Transverse colon (tissue), 4 donors: ENCODE measurements around the gene DPP7.

Experiments used
- POLR2AphosphoS5 ChIP-seq, 3 donors: sonication (generic); formaldehyde crosslinking; IDR thresholded peaks; one replicate each; pipeline ENCODE4 v1.6.1; 2016; ENCODE audit warnings: antibody characterized with exemption in 3 of 3
- TF ChIP-seq, protein P1 (sequence below), 5 experiments: fragments of 200-600 bp in 3 of 5; fragments of 450-650 bp in 2 of 5; sonication (generic) in 3 of 5; IDR thresholded peaks; 1 replicate in 2 of 5; 2 replicates in 3 of 5; pipeline ENCODE4 v1.5.1; 2016 to 2017; ENCODE audit warnings: antibody characterized with exemption in 5 of 5, inconsistent platforms in 3 of 5, mild to moderate bottlenecking in 2 of 5, moderate library complexity in 1 of 5

- TF ChIP-seq, protein P1, sequence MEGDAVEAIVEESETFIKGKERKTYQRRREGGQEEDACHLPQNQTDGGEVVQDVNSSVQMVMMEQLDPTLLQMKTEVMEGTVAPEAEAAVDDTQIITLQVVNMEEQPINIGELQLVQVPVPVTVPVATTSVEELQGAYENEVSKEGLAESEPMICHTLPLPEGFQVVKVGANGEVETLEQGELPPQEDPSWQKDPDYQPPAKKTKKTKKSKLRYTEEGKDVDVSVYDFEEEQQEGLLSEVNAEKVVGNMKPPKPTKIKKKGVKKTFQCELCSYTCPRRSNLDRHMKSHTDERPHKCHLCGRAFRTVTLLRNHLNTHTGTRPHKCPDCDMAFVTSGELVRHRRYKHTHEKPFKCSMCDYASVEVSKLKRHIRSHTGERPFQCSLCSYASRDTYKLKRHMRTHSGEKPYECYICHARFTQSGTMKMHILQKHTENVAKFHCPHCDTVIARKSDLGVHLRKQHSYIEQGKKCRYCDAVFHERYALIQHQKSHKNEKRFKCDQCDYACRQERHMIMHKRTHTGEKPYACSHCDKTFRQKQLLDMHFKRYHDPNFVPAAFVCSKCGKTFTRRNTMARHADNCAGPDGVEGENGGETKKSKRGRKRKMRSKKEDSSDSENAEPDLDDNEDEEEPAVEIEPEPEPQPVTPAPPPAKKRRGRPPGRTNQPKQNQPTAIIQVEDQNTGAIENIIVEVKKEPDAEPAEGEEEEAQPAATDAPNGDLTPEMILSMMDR (IDR thresholded peaks at IDR 0.05) = no peak
- TF ChIP-seq POLR2AphosphoS5 (IDR thresholded peaks at IDR 0.05) = no peak
Measured at GRCh38 chr9:137163805-137164204, 49.3 kb upstream of the DPP7 start.
